Trophoblast cell (in vitro differentiated cells and primary cell): Measurements from ENCODE around the gene NEK2.

ENCODE experiments used
- DNase-seq, 2 donors: peaks; one replicate each; pipeline ENCODE4 v3.0.0-alpha.2; 2016
- H2AFZ ChIP-seq: 2 replicates; pipeline ENCODE4 v1.6.1; 2013; ENCODE audit warnings: low read length, moderate library complexity, mild to moderate bottlenecking; ENCODE audit not compliant: insufficient read depth, poor library complexity
- H2AK5ac ChIP-seq: 2 replicates; pipeline ENCODE4 v1.6.1; 2013; ENCODE audit warnings: mild to moderate bottlenecking, low read length
- H2BK120ac ChIP-seq: 2 replicates; pipeline ENCODE4 v1.6.1; 2013; ENCODE audit warnings: low read length, mild to moderate bottlenecking, moderate library complexity; ENCODE audit not compliant: insufficient read depth, poor library complexity
- H2BK12ac ChIP-seq: 2 replicates; pipeline ENCODE4 v1.6.1; 2013; ENCODE audit warnings: mild to moderate bottlenecking, low read length, moderate library complexity
- H2BK5ac ChIP-seq: 2 replicates; pipeline ENCODE4 v1.6.1; 2013; ENCODE audit warnings: low read length, low read depth, moderate library complexity, mild to moderate bottlenecking; ENCODE audit not compliant: poor library complexity
- H3K14ac ChIP-seq: 2 replicates; pipeline ENCODE4 v1.6.1; 2013; ENCODE audit warnings: mild to moderate bottlenecking, low read length
- H3K18ac ChIP-seq: 2 replicates; pipeline ENCODE4 v1.6.1; 2013; ENCODE audit warnings: mild to moderate bottlenecking, low read length
- H3K23ac ChIP-seq: 2 replicates; pipeline ENCODE4 v1.6.1; 2013; ENCODE audit warnings: low read length
- H3K27ac ChIP-seq: 2 replicates; pipeline ENCODE4 v1.5.1; 2013; ENCODE audit warnings: low read depth, mild to moderate bottlenecking, inconsistent platforms, low read length, moderate library complexity
- H3K27me3 ChIP-seq: 2 replicates; pipeline ENCODE4 v1.6.1; 2013; ENCODE audit warnings: inconsistent platforms, mild to moderate bottlenecking, low read length, moderate library complexity; ENCODE audit not compliant: insufficient read depth
- H3K36me3 ChIP-seq, 2 experiments: 1 replicate in 1 of 2; 2 replicates in 1 of 2; pipeline ENCODE4 v1.6.1; 2013; ENCODE audit warnings: low read length in 2 of 2, mild to moderate bottlenecking in 2 of 2, moderate library complexity in 1 of 2; ENCODE audit not compliant: insufficient read depth in 2 of 2, control insufficient read depth in 1 of 2
- H3K4ac ChIP-seq: 2 replicates; pipeline ENCODE4 v1.6.1; 2013; ENCODE audit warnings: low read depth, mild to moderate bottlenecking, low read length, moderate library complexity
- H3K4me1 ChIP-seq, 2 experiments: 1 replicate in 1 of 2; 2 replicates in 1 of 2; pipeline ENCODE4 v1.6.1; 2013; ENCODE audit warnings: low read length in 2 of 2, mild to moderate bottlenecking in 2 of 2, moderate library complexity in 1 of 2; ENCODE audit not compliant: insufficient read depth in 2 of 2, control insufficient read depth in 1 of 2
- H3K4me2 ChIP-seq: 2 replicates; pipeline ENCODE4 v1.6.1; 2013; ENCODE audit warnings: inconsistent platforms, mild to moderate bottlenecking, low read length, moderate library complexity
- H3K4me3 ChIP-seq: 2 replicates; pipeline ENCODE4 v1.5.1; 2013; ENCODE audit warnings: mild to moderate bottlenecking, low read depth, low read length, inconsistent platforms
- H3K79me1 ChIP-seq: one replicate; pipeline ENCODE4 v1.6.1; 2013; ENCODE audit warnings: low read length
- H3K79me2 ChIP-seq: 2 replicates; pipeline ENCODE4 v1.6.1; 2013; ENCODE audit warnings: low read length, mild to moderate bottlenecking; ENCODE audit not compliant: control insufficient read depth, insufficient read depth, poor library complexity
- H3K9ac ChIP-seq: 2 replicates; pipeline ENCODE4 v1.6.1; 2013; ENCODE audit warnings: mild to moderate bottlenecking, low read length
- H3K9me3 ChIP-seq: 2 replicates; pipeline ENCODE4 v1.6.1; 2013; ENCODE audit warnings: low read depth, mild to moderate bottlenecking, control low read depth, inconsistent platforms, low read length; ENCODE audit not compliant: insufficient read depth
- H4K12ac ChIP-seq: 2 replicates; pipeline ENCODE4 v1.6.1; 2013; ENCODE audit warnings: low read depth, mild to moderate bottlenecking, low read length, moderate library complexity
- H4K8ac ChIP-seq: 2 replicates; pipeline ENCODE4 v1.6.1; 2013; ENCODE audit warnings: low read depth, mild to moderate bottlenecking, low read length, moderate library complexity
- H4K91ac ChIP-seq: one replicate; pipeline ENCODE4 v1.6.1; 2013; ENCODE audit warnings: low read depth, mild to moderate bottlenecking, low read length, moderate library complexity
- whole genome bisulfite sequencing: extraction: QIAGEN DNeasy Blood & Tissue Kit; methylation state at CpG from one replicate; pipeline ENCODE4 v1.1.7; 2013; ENCODE audit warnings: missing lambda C conversion rate; ENCODE audit not compliant: insufficient read length, insufficient coverage; ENCODE audit errors: extremely low coverage; 5-methylcytosine and 5-hydroxymethylcytosine counted together

NEK2 gene

GRCh38 chr1:211613108-211613947, 62.1 kb downstream of the NEK2 start:
- Histone ChIP-seq H3K79me2 (no peaks in the 10 kb centered on the region), H3K14ac (no peak overlapping the region), H3K79me1 (no peaks in the 10 kb centered on the region), H4K8ac (no peak overlapping the region), H2AFZ (no peak overlapping the region), H3K4ac (no peak overlapping the region), H3K18ac (no peak overlapping the region), H3K4me3 (no peak overlapping the region), H3K9ac (no peak overlapping the region), H2BK12ac (no peak overlapping the region), H3K36me3 (no peaks in the 10 kb centered on the region), H3K27me3 (no peaks in the 10 kb centered on the region), H3K4me1 (peaks cover 0 to 8% of the 10 kb centered on the region in 2 experiments), H4K12ac (no peak overlapping the region), H2BK5ac (no peak overlapping the region), H2BK120ac (no peak overlapping the region), H3K27ac (no peak overlapping the region), H3K9me3 (no peaks in the 10 kb centered on the region), H2AK5ac (peak overlapping the region; percentile 9), H3K4me2 (no peak overlapping the region), H4K91ac (peak overlapping the region; percentile 24), H3K23ac (no peak overlapping the region)
- no CpG with 5 or more reads among the region's 8 CpGs for WGBS
- DNase-seq: peak; percentile 74 to 79

DNA sequence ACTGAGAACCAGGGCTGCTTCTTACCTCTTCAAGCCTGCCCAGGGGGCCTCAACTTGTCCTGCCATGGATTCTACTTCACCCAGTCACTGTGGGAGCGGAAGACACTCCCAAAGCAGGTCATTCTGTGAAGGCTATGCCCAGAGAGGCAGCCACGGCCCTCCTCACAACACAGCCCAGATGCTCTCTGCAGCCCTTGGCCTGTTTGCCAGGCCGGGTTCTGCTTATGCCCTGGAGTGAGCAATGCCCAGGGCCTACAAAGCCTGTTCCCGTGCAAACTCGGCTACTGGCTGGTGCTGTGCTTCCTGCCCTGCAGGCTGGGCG, 62.7 kb downstream of the NEK2 start:
- Histone ChIP-seq H3K23ac (no peak overlapping the region), H3K4me2 (no peak overlapping the region), H3K9ac (no peak overlapping the region), H2AK5ac (peak overlapping the region; percentile 9), H2BK12ac (no peak overlapping the region), H3K4ac (no peak overlapping the region), H3K4me1 (peaks cover 0 to 8% of the 10 kb centered on the region in 2 experiments), H4K91ac (peak overlapping the region; percentile 24), H3K4me3 (no peak overlapping the region), H2BK120ac (no peak overlapping the region), H3K79me2 (no peaks in the 10 kb centered on the region), H3K36me3 (no peaks in the 10 kb centered on the region), H2BK5ac (no peak overlapping the region), H3K27me3 (no peaks in the 10 kb centered on the region), H3K79me1 (no peaks in the 10 kb centered on the region), H3K14ac (no peak overlapping the region), H3K9me3 (no peaks in the 10 kb centered on the region), H3K18ac (no peak overlapping the region), H4K12ac (no peak overlapping the region), H3K27ac (no peak overlapping the region), H2AFZ (no peak overlapping the region), H4K8ac (no peak overlapping the region)
- no peak for DNase-seq
- no CpG with 5 or more reads among the region's 6 CpGs for WGBS
